HG02852 (cell line): ENCODE measurements around the gene SNTN.
"Not testable (repeated sequence)": the region's sequence is repeated elsewhere in the genome, so short reads cannot be mapped to it uniquely, and the experiment has no call there.

Experiments used
- ATAC-seq: cut with Tn5 transposase; IDR thresholded peaks from one replicate; pipeline ENCODE4 v1.9.1; 2021; ENCODE audit warnings: mild to moderate bottlenecking, moderate library complexity; ENCODE audit not compliant: unreplicated experiment

Gene SNTN

GRCh38 chr3:63652066-63652725 is at the start of gene SNTN:
Gene SNTN (plus strand): TSS chr3:63652675. CDS start chr3:63652688, 13 bp downstream.
- no peak for ATAC-seq

- ATAC-seq, result no peak
Observed at GRCh38 chr3:63607716-63608115, 44.8 kb upstream of the SNTN start.

DNA sequence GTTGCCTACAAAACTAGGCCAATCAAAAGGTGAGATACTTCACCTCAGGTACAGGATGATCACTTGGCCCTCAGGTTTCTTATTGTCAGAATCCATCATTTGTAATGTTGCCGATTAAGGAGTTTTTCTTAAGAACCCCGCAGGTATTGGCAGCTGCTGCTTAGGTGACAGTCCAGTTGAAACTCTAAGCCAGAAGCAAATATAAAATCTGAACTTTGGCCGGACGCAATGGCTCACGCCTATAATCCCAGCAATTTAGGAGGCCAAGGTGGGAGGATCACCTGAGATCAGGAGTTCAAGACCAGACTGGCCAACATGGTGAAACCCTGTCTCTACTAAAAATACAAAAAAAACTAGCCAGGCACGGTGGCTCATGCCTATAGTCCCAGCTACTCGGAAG is 43.1 kb upstream of the SNTN start:
- no peak for ATAC-seq

GRCh38 chr3:63609834-63610233 is 42.6 kb upstream of the SNTN start:
- ATAC-seq, result no peak

- ATAC-seq, result no peak
Observed at GRCh38 chr3:63611382-63611781, 41.1 kb upstream of the SNTN start.

DNA sequence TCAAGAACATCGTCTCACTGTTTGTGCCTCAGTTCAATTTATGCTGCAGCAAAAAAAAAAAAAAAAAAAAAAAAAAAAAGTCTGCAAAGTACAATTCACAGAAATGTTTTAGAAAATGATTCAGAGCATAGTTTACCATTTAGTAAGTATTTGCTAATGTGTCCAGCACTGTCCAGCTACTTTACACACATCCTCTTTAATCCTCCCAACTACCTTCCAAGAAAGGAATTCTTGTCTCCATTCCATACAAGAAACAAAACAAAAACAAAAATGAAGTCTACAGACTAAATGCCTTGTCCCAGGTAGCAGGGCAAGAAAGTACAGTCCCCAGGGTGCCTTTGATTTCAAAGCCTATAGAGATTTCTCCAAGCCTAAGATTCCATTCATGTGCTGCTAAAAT is 38.9 kb upstream of the SNTN start:
- no peak for ATAC-seq

GRCh38 chr3:63617391-63617790 is 35.1 kb upstream of the SNTN start:
- ATAC-seq, result no peak

GRCh38 chr3:63624941-63625560 is 27.4 kb upstream of the SNTN start:
- no peak for ATAC-seq

DNA sequence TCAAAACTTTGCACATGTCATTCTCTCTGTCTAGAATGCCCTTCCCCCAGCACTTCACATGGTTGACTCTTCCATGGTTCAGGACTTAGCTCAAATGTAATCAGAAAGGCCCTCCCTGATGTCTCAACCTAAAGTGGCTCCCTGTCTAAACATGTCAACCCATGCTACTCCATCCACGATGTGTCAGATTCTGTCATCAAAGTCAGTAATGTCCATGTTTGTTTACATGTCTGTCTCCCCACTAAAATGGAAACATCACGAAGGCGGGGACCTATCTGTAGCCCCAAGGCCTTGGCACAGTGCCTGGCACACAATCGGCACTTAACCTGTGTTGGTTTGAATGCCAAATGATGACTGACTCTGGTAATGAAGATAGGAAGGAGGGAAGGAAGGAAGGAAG is 20.8 kb upstream of the SNTN start:
- no peak for ATAC-seq

DNA sequence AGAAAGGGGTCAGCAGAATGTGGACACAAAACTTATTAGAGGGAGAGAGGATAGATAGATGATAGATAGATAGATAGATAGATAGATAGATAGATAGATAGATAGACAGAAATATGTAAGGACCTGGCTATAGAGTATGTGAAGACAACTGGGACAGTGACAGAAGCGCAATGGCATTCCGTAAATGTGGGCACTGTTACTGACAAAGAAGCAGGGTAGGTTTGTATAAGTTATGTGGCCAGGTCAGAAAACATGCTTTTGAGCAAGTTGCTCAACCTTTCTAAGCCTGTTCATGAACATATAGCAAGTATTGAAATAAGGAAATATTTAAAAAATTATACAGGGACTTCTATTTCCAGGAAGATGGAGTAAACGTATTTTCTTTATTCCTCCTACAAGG is 17.3 kb upstream of the SNTN start:
- no peak for ATAC-seq

DNA sequence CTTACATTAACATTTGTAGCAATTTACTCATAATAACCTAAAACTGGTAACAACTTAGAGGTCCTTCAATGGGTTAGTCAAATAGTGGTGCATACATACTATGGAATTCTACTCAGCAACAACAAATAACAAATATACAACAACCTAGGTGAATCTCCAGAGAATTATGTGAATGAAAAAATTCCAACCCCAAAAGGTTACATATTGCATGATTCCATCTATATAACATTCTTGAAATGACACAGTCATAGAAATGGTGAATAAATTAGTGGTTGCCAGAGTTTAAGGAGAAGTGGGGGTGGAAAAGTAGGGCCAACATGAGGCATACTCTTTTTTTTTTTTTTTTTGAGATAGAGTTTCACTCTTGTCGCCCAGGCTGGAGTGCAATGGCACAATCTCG is 12.7 kb upstream of the SNTN start:
- no peak for ATAC-seq

- ATAC-seq, result no peak
Observed at GRCh38 chr3:63642488-63642887, 10.0 kb upstream of the SNTN start.

DNA sequence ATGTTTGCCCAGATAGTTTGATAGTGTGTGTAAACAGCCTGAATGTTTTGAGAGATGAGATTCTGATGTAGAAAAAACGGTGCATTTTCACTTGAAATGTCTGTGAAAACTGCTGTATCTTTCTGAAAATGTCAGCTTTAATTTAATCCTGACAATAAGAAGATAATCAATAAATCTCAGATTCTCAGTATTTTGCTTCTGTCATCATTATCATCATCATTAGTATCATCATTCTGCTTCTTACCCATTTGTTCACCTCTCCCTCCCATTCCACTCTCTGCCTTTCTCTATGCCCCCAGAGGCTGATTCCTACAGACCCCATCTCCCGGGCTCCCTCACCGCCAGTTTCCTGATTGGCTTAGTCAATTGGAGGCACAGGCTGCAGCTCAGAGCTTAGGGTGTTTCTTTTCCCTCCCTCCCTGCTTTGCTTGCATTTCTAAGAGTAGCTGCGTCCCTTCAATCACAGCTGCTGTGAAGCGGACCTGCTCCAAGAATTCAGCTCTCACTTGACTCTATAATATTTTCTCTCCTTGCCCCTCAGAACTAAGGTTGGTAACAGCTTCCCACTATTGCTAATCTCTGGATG is 8.2 kb upstream of the SNTN start:
- no peak for ATAC-seq

- not testable (repeated sequence) for ATAC-seq
Observed at GRCh38 chr3:63644928-63645781, 7.3 kb upstream of the SNTN start.

DNA sequence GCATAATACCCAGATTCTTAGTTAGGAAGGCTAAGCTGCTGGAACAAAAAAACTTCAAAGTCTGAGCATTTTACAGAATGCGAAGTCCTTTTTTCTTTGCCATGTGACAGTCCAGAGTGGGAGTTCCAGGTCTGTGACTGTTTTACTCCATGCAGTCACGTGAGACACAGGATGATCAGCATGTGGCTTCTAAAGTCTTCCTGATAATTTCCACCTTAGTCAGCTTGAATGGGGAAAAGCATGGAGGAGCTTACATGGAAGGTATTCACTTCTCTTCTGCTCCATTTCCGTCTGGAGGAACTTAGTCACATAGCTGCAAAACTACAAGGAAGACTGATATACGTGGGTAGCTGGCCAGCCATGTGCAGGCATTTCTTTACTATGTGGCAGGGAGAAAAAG is 1.7 kb downstream of the SNTN start:
- ATAC-seq, result no peak

- no peak for ATAC-seq
Observed at GRCh38 chr3:63654931-63655330, 2.5 kb downstream of the SNTN start.

DNA sequence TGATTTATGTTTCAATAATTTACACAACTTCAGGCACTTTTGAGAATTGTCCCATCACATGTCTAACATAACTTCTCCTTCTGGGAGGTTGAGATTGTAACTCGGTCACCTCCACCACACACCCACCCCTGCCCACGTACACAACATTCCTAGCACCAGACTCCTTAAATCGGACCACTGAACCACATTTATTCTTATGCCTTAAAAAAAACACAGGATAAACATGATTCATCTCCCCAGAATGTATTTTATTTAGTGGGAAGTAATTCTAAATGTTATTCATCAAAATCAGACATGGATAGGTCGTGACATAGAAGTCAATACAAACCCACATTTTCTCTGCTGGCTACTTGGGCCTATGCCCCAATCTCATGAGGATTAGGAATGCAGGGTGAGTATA is 3.0 kb downstream of the SNTN start:
- no peak for ATAC-seq

GRCh38 chr3:63656786-63657185 is 4.3 kb downstream of the SNTN start:
- no peak for ATAC-seq

- no peak for ATAC-seq
Observed at GRCh38 chr3:63661242-63661641, 8.8 kb downstream of the SNTN start.

DNA sequence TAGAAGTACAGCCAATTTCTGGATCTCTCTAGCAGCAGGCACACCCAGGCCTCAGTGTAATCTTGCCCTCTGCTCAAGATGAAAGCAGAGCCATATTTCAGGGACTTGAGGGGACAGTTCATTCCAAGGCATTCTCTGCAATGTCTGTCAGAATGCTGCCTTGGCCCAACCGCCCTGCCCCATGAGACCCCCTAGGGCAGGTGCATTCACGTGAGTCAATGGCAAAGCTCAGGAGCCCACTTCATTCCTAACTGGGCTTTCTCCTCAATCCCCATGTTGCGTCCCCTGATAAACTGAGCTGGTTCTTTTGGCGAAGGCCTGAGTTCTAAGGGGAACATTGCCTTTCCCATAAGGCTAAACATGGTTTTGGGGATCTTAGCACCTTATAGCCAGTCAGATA is 9.5 kb downstream of the SNTN start:
- no peak for ATAC-seq

- ATAC-seq, result no peak
Observed at GRCh38 chr3:63662500-63662899, 10.0 kb downstream of the SNTN start.

- no peak for ATAC-seq
Observed at GRCh38 chr3:63670544-63670943, 18.1 kb downstream of the SNTN start.
